GM12878 (cell line): Measurements from ENCODE around the gene CDH1. TPM values are rescaled to one million over a fixed set of nuclear protein-coding genes. Genes with fewer than 3 reads are reported as not detected.

Source experiments
- ATAC-seq: fragments of 200-7000 bp; cut with Tn5 transposase; 3 replicates; pipeline ENCODE4 v1.9.1; 2020; ENCODE audit warnings: mild to moderate bottlenecking, moderate library complexity
- BruUV-seq: library from RNA; stranded (reverse); fragments of 400-500 nt; replicated peaks from 2 replicates; lab custom pipeline; 2021; lab: Mats Ljungman, UMichigan
- CTCF ChIA-PET: fragments of 300-600 bp; sonication (Branson Sonifier 250); formaldehyde crosslinking; extraction: SDS; loops from one replicate; lab custom pipeline; 2021; ENCODE audit warnings: inconsistent platforms; lab: Yijun Ruan, JAX
- POLR2A ChIA-PET: fragments of 350-600 bp; formaldehyde crosslinking; extraction: SDS; loops from one replicate; lab custom pipeline; 2021; ENCODE audit warnings: inconsistent platforms; lab: Charles Lee
- RAD21 ChIA-PET: fragments of 300-600 bp; sonication (Branson Sonifier 250); formaldehyde crosslinking; loops from one replicate; lab custom pipeline; 2023; ENCODE audit warnings: antibody characterized with exemption; ENCODE audit not compliant: unreplicated experiment; lab: Charles Lee
- SMC1A ChIA-PET: fragments of 300-600 bp; sonication (Branson Sonifier 250); formaldehyde crosslinking; loops from one replicate; lab custom pipeline; 2023; ENCODE audit not compliant: unreplicated experiment, uncharacterized antibody; lab: Charles Lee
- DNase-seq: peaks from one replicate; pipeline ENCODE4 v3.0.0-alpha.2; 2011; ENCODE audit warnings: low read depth, low spot score
- FAIRE-seq: peaks from 3 replicates; lab custom pipeline; 2011; peaks lifted over from hg19 to GRCh38; lab: Jason Lieb, UNC
- H2AFZ ChIP-seq: 2 replicates; pipeline ENCODE4 v1.6.0; 2011; ENCODE audit warnings: low read depth, low read length, control low read depth; ENCODE audit not compliant: control insufficient read depth
- H3K27ac ChIP-seq: 2 replicates; pipeline ENCODE4 v1.5.1; 2011; ENCODE audit warnings: control low read depth; ENCODE audit not compliant: control insufficient read depth, insufficient read depth
- H3K27me3 ChIP-seq, 2 experiments: replicated peaks in 1 of 2; 2 replicates each; pipeline versions ENCODE4 v1.6.0 to v1.6.1; 2011; ENCODE audit warnings: low read length in 1 of 2; ENCODE audit not compliant: control insufficient read depth in 2 of 2, insufficient read depth in 2 of 2
- H3K36me3 ChIP-seq, 2 experiments: 2 replicates each; pipeline ENCODE4 v1.5.1; 2011; ENCODE audit warnings: low read length in 1 of 2; ENCODE audit not compliant: control insufficient read depth in 2 of 2, insufficient read depth in 2 of 2
- H3K4me1 ChIP-seq: 2 replicates; pipeline ENCODE4 v1.6.1; 2011; ENCODE audit warnings: mild to moderate bottlenecking, low read length, moderate library complexity, mixed read lengths; ENCODE audit not compliant: control insufficient read depth, insufficient read depth
- H3K4me2 ChIP-seq: 2 replicates; pipeline ENCODE4 v1.6.0; 2011; ENCODE audit warnings: control low read depth; ENCODE audit not compliant: control insufficient read depth, insufficient read depth
- H3K4me3 ChIP-seq: fragments of 200-600 bp; sonication (generic); 2 replicates; pipeline ENCODE4 v1.5.1; 2016
- H3K79me2 ChIP-seq: 2 replicates; pipeline ENCODE4 v1.6.0; 2011; ENCODE audit warnings: low read length; ENCODE audit not compliant: control insufficient read depth, insufficient read depth
- H3K9ac ChIP-seq: 2 replicates; pipeline ENCODE4 v1.8.0; 2011; ENCODE audit warnings: low read length, control low read depth, mixed read lengths; ENCODE audit not compliant: control insufficient read depth, insufficient read depth
- H3K9me3 ChIP-seq: replicated peaks from 3 replicates; pipeline ENCODE4 v1.5.1; 2011; ENCODE audit warnings: mild to moderate bottlenecking, low read length; ENCODE audit not compliant: control insufficient read depth, insufficient read depth
- H4K20me1 ChIP-seq: 2 replicates; pipeline ENCODE4 v1.6.0; 2011; ENCODE audit not compliant: control insufficient read depth, insufficient read depth
- CREB1 ChIP-seq: IDR thresholded peaks from 2 replicates; pipeline ENCODE4 v1.6.1; 2012; ENCODE audit warnings: low read depth, mild to moderate bottlenecking, inconsistent platforms
- ESRRA ChIP-seq: IDR thresholded peaks from 2 replicates; pipeline ENCODE4 v1.6.1; 2012; ENCODE audit warnings: mild to moderate bottlenecking, low read length, improper control_type of control experiment
- MEF2A ChIP-seq: IDR thresholded peaks from 2 replicates; pipeline ENCODE4 v1.6.1; 2011; ENCODE audit warnings: low read depth, mild to moderate bottlenecking, low read length, moderate library complexity; ENCODE audit not compliant: insufficient read depth
- MYC ChIP-seq: IDR thresholded peaks from 2 replicates; pipeline ENCODE4 v1.6.1; 2011; ENCODE audit warnings: mild to moderate bottlenecking, low read length, moderate library complexity, inconsistent platforms; ENCODE audit not compliant: insufficient read depth, insufficient replicate concordance, insufficient read length, severe bottlenecking
- NFYA ChIP-seq: IDR thresholded peaks from 2 replicates; pipeline ENCODE4 v1.6.1; 2011; ENCODE audit warnings: low read depth, mild to moderate bottlenecking, low read length, improper control_type of control experiment, borderline replicate concordance
- RAD21 ChIP-seq: IDR thresholded peaks from 2 replicates; pipeline ENCODE4 v1.6.1; 2011; ENCODE audit warnings: mild to moderate bottlenecking, low read depth, low read length, moderate library complexity; ENCODE audit not compliant: insufficient read depth
- RBBP5 ChIP-seq: fragments of 200-600 bp; sonication (generic); conservative IDR thresholded peaks from 2 replicates; pipeline ENCODE4 v1.6.1; 2016
- SP1 ChIP-seq: IDR thresholded peaks from one replicate; pipeline ENCODE4 v1.6.1; 2011; ENCODE audit warnings: low read depth, low read length
- TCF12 ChIP-seq: IDR thresholded peaks from 2 replicates; pipeline ENCODE4 v1.6.1; 2011; ENCODE audit warnings: low read depth, mild to moderate bottlenecking, low read length
- ZNF24 ChIP-seq: fragments of 450-650 bp; IDR thresholded peaks from 2 replicates; pipeline ENCODE4 v1.6.1; 2017; ENCODE audit warnings: antibody characterized with exemption, mild to moderate bottlenecking
- ZNF592 ChIP-seq: fragments of 450-650 bp; IDR thresholded peaks from 2 replicates; pipeline ENCODE4 v1.6.1; 2017; ENCODE audit warnings: mild to moderate bottlenecking, moderate library complexity
- WGBS: methylation state at CpG from one replicate; pipeline ENCODE4 v1.1.6; 2016; ENCODE audit warnings: low lambda C conversion rate; ENCODE audit not compliant: insufficient replicate concordance, insufficient coverage; ENCODE audit errors: missing lambda C conversion rate; 5-methylcytosine and 5-hydroxymethylcytosine counted together
- in situ Hi-C: fragments of 300-500 bp; cut with MboI; formaldehyde crosslinking; loops from 9 replicates; pipeline ENCODE4 v1.14.3; 2018; ENCODE audit warnings: mixed read lengths
- intact Hi-C: fragments of 100-400 bp; cut with micrococcal nuclease; formaldehyde crosslinking; loops from one replicate; pipeline ENCODE4 v1.14.2; 2022; ENCODE audit not compliant: unreplicated experiment
- polyA plus RNA-seq, 11 experiments: library from polyadenylated mRNA; depleted of rRNA in 4 of 11; unstranded in 6 of 11; stranded (reverse) in 5 of 11; fragments of >200 nt; fragmentation: Nextera tagmentation in 4 of 11; fragmentation: Illumina TruSeq in 1 of 11; extraction: Ambion mirVana in 4 of 11; extraction: Trizol in 1 of 11; gene quantifications; 1 replicate in 1 of 11; 2 replicates in 10 of 11; pipeline versions ENCODE4 v1.2.1 to v1.2.3, GENCODE V29; 2011 to 2016; ENCODE audit warnings: inconsistent platforms in 2 of 11, missing spikeins in 2 of 11, low read depth in 1 of 11
- total RNA-seq, 4 experiments: library from RNA; depleted of rRNA in 3 of 4; stranded (reverse); fragments of >200 nt in 3 of 4; fragmentation: Illumina TruSeq in 1 of 4; extraction: Trizol in 1 of 4; gene quantifications; 2 replicates each; pipeline versions ENCODE4 v1.2.1 to v1.2.3, GENCODE V29; 2013 to 2021
- TF ChIP-seq, protein P1 (sequence below): fragments of 450-650 bp; IDR thresholded peaks from 2 replicates; pipeline ENCODE4 v1.6.1; 2014; ENCODE audit warnings: mild to moderate bottlenecking
- TF ChIP-seq, protein P2 (sequence below): IDR thresholded peaks from 2 replicates; pipeline ENCODE4 v1.6.1; 2012; ENCODE audit warnings: low read depth, low read length, improper control_type of control experiment
- TF ChIP-seq, protein P3 (sequence below): IDR thresholded peaks from 2 replicates; pipeline ENCODE4 v1.6.1; 2012; ENCODE audit warnings: low read depth, low read length, improper control_type of control experiment

The CDH1 gene
- total and polyA plus RNA-seq, 10 of the 15 experiments (the other 5 are each of a cell fraction or from before 2014, with no cell fraction given) = 2.2 to 30.6 (median 17.7) TPM

GRCh38 chr16:68869492-68870088, 132.5 kb downstream of the CDH1 start (continued):
- no peak for TF ChIP-seq ESRRA
- TF ChIP-seq MYC = no peak
- TF ChIP-seq, all 136 proteins: peak for 0

DNA sequence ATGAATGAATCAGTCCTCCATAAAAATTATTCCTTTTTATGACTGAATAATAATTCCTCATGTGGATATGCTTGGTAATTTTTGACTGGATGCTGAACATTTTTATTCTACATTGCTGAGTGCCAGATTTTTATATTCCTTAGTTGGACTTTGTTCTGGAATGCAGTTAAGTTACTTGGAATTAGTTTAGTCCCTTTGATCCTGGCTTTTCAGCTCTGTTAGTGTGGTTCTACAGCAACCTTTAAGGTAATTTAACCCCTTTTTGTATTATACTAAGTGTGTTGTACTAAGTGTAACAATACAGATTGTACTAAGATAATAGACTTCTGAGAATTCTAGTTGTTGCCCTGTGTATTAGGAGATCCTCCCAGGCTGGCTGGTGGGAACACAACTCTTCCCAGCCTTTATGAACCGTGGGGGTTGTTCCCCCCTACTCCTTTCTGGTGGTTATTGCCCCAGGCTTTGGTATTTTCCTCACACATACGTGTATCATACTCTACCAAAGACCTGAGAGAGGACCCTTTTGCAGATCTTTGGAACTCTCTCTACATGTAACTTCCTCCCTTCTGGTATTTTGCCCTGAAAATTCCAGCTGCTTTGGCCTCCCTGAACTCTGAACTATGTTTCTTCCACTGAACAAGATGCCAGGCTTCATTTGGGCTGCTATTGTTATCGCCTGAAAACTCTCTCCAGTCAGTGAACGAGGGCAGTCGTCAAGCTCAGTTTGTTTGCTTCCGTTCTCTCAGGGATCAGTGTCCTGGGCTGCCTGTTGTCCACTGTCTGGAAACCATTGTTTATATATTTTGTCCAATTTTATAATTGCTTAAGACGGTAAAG, 136.8 kb downstream of the CDH1 start:
- ChIA-PET CTCF (interaction anchor here (1.5 kb wide), 1 partner anchor 250 kb away, joined by 3 read pairs; no protein-coding TSS in a partner anchor), RAD21 (no interaction called here), SMC1A (no interaction called here), POLR2A (no interaction called here)
- Histone ChIP-seq H3K4me2 (no peak overlapping the region), H3K79me2 (no peaks in the 10 kb centered on the region), H3K27me3 (no peaks in the 10 kb centered on the region), H3K4me1 (no peaks in the 10 kb centered on the region), H3K9me3 (no peaks in the 10 kb centered on the region), H4K20me1 (no peaks in the 10 kb centered on the region), H2AFZ (no peak overlapping the region), H3K36me3 (peaks cover 0 to 5% of the 10 kb centered on the region in 2 experiments; a peak in 3 of 4 replicates), H3K27ac (no peak overlapping the region), H3K9ac (no peak overlapping the region), H3K4me3 (no peak overlapping the region)
- no peak for ATAC-seq
- in situ Hi-C loops = no loop called here
- intact Hi-C loops = no loop called here
- FAIRE-seq = no peak
- BruUV-seq = no TSS peak
- no peak for DNase-seq
- 83% methylated on average over 7 of the region's 7 CpGs for WGBS
- TF ChIP-seq MYC (no peak), ZNF592 (no peak), TCF12 (no peak), NFYA (no peak), CREB1 (no peak), SP1 (no peak), RBBP5 (no peak), RAD21 (no peak), MEF2A (no peak), ZNF24 (no peak)
- TF ChIP-seq, protein P1, sequence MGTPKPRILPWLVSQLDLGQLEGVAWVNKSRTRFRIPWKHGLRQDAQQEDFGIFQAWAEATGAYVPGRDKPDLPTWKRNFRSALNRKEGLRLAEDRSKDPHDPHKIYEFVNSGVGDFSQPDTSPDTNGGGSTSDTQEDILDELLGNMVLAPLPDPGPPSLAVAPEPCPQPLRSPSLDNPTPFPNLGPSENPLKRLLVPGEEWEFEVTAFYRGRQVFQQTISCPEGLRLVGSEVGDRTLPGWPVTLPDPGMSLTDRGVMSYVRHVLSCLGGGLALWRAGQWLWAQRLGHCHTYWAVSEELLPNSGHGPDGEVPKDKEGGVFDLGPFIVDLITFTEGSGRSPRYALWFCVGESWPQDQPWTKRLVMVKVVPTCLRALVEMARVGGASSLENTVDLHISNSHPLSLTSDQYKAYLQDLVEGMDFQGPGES = no peak
- TF ChIP-seq, protein P2, sequence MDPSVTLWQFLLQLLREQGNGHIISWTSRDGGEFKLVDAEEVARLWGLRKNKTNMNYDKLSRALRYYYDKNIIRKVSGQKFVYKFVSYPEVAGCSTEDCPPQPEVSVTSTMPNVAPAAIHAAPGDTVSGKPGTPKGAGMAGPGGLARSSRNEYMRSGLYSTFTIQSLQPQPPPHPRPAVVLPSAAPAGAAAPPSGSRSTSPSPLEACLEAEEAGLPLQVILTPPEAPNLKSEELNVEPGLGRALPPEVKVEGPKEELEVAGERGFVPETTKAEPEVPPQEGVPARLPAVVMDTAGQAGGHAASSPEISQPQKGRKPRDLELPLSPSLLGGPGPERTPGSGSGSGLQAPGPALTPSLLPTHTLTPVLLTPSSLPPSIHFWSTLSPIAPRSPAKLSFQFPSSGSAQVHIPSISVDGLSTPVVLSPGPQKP = no peak
- TF ChIP-seq, protein P3, sequence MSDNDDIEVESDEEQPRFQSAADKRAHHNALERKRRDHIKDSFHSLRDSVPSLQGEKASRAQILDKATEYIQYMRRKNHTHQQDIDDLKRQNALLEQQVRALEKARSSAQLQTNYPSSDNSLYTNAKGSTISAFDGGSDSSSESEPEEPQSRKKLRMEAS = no peak
